ENCODE measurements around the gene CCBE1.

Gene CCBE1

GRCh38 chr18:59633317-59633716 lies 63.9 kb downstream of the CCBE1 start:
- Histone ChIP-seq H3K27ac (ENCODE audit: low read depth, low read length) (no peak overlapping the region), H3K36me3 (ENCODE audit: control insufficient read depth in 1 of 2, insufficient read depth in 2 of 2, low read length in 2 of 2) (no peaks in the 10 kb centered on the region), H2BK120ac (ENCODE audit: insufficient read depth, low read length, poor library complexity) (no peak overlapping the region), H3K79me1 (ENCODE audit: low read length) (peaks cover 4% of the 10 kb centered on the region), H3K4ac (ENCODE audit: low read depth, low read length) (no peak overlapping the region), H3K4me2 (ENCODE audit: low read length) (no peak overlapping the region), H4K12ac (ENCODE audit: low read depth, low read length) (no peak overlapping the region), H3K4me1 (ENCODE audit: control insufficient read depth in 1 of 2, insufficient read depth in 2 of 2, low read length in 2 of 2) (peaks cover 7 to 10% of the 10 kb centered on the region in 2 experiments), H4K91ac (ENCODE audit: low read depth, low read length) (no peak overlapping the region), H3K79me2 (ENCODE audit: control insufficient read depth, insufficient read depth, low read length, poor library complexity) (no peaks in the 10 kb centered on the region), H3K4me3 (ENCODE audit: low read depth, low read length) (no peak overlapping the region), H3K14ac (ENCODE audit: low read length) (no peak overlapping the region), H3K9ac (ENCODE audit: low read length) (no peak overlapping the region), H4K8ac (ENCODE audit: low read depth, low read length) (no peak overlapping the region), H2BK12ac (ENCODE audit: low read length) (no peak overlapping the region), H2BK5ac (ENCODE audit: low read depth, low read length, poor library complexity) (no peak overlapping the region), H3K27me3 (ENCODE audit: insufficient read depth, low read length) (no peaks in the 10 kb centered on the region), H2AK5ac (ENCODE audit: low read length) (no peak overlapping the region), H3K9me3 (ENCODE audit: insufficient read depth, low read depth, low read length) (no peaks in the 10 kb centered on the region), H2AFZ (ENCODE audit: insufficient read depth, low read length, poor library complexity) (no peak overlapping the region), H3K23ac (ENCODE audit: low read length) (no peak overlapping the region), H3K18ac (ENCODE audit: low read length) (peak overlapping the region; percentile 72)
- DNase-seq: no peak
- no CpG with 5 or more reads among the region's 7 CpGs for WGBS (ENCODE audit: extremely low coverage, insufficient coverage, insufficient read length)

- peaks cover 4% of the 10 kb centered on the region for H3K79me1 ChIP-seq (ENCODE audit: low read length)
- H3K27me3 ChIP-seq (ENCODE audit: insufficient read depth, low read length): no peaks in the 10 kb centered on the region
- no peak overlapping the region for H3K23ac ChIP-seq (ENCODE audit: low read length)
- H3K4me1 ChIP-seq (ENCODE audit: control insufficient read depth in 1 of 2, insufficient read depth in 2 of 2, low read length in 2 of 2): peaks cover 7 to 10% of the 10 kb centered on the region in 2 experiments
- no peak overlapping the region for H4K12ac ChIP-seq (ENCODE audit: low read depth, low read length)
- no peak overlapping the region for H3K18ac ChIP-seq (ENCODE audit: low read length)
- DNase-seq: peak in 1 of 2 donors; percentile 61
- no peak overlapping the region for H4K8ac ChIP-seq (ENCODE audit: low read depth, low read length)
- no peak overlapping the region for H3K14ac ChIP-seq (ENCODE audit: low read length)
- no peaks in the 10 kb centered on the region for H3K9me3 ChIP-seq (ENCODE audit: insufficient read depth, low read depth, low read length)
- H2AK5ac ChIP-seq (ENCODE audit: low read length): no peak overlapping the region
- no CpG with 5 or more reads among the region's 1 CpG for WGBS (ENCODE audit: extremely low coverage, insufficient coverage, insufficient read length)
- no peak overlapping the region for H3K9ac ChIP-seq (ENCODE audit: low read length)
- no peak overlapping the region for H4K91ac ChIP-seq (ENCODE audit: low read depth, low read length)
- no peak overlapping the region for H3K4ac ChIP-seq (ENCODE audit: low read depth, low read length)
- no peak overlapping the region for H2BK12ac ChIP-seq (ENCODE audit: low read length)
- no peak overlapping the region for H3K27ac ChIP-seq (ENCODE audit: low read depth, low read length)
- H3K4me2 ChIP-seq (ENCODE audit: low read length): no peak overlapping the region
- H2BK120ac ChIP-seq (ENCODE audit: insufficient read depth, low read length, poor library complexity): no peak overlapping the region
- H2AFZ ChIP-seq (ENCODE audit: insufficient read depth, low read length, poor library complexity): no peak overlapping the region
- H3K79me2 ChIP-seq (ENCODE audit: control insufficient read depth, insufficient read depth, low read length, poor library complexity): no peaks in the 10 kb centered on the region
- H3K4me3 ChIP-seq (ENCODE audit: low read depth, low read length): no peak overlapping the region
- H2BK5ac ChIP-seq (ENCODE audit: low read depth, low read length, poor library complexity): no peak overlapping the region
- no peaks in the 10 kb centered on the region for H3K36me3 ChIP-seq (ENCODE audit: control insufficient read depth in 1 of 2, insufficient read depth in 2 of 2, low read length in 2 of 2)
Observed at GRCh38 chr18:59631583-59632181, 65.5 kb downstream of the CCBE1 start.

- Histone ChIP-seq H4K12ac (ENCODE audit: low read depth, low read length) (no peak overlapping the region), H2BK12ac (ENCODE audit: low read length) (no peak overlapping the region), H3K79me1 (ENCODE audit: low read length) (peaks cover 3% of the 10 kb centered on the region), H4K8ac (ENCODE audit: low read depth, low read length) (no peak overlapping the region), H4K91ac (ENCODE audit: low read depth, low read length) (no peak overlapping the region), H3K18ac (ENCODE audit: low read length) (no peak overlapping the region), H2AFZ (ENCODE audit: insufficient read depth, low read length, poor library complexity) (no peak overlapping the region), H3K9ac (ENCODE audit: low read length) (no peak overlapping the region), H3K14ac (ENCODE audit: low read length) (no peak overlapping the region), H3K79me2 (ENCODE audit: control insufficient read depth, insufficient read depth, low read length, poor library complexity) (no peaks in the 10 kb centered on the region), H3K4me1 (ENCODE audit: control insufficient read depth in 1 of 2, insufficient read depth in 2 of 2, low read length in 2 of 2) (peaks cover 7 to 10% of the 10 kb centered on the region in 2 experiments), H2AK5ac (ENCODE audit: low read length) (no peak overlapping the region), H2BK5ac (ENCODE audit: low read depth, low read length, poor library complexity) (no peak overlapping the region), H2BK120ac (ENCODE audit: insufficient read depth, low read length, poor library complexity) (no peak overlapping the region), H3K4me3 (ENCODE audit: low read depth, low read length) (no peak overlapping the region), H3K23ac (ENCODE audit: low read length) (no peak overlapping the region), H3K36me3 (ENCODE audit: control insufficient read depth in 1 of 2, insufficient read depth in 2 of 2, low read length in 2 of 2) (no peaks in the 10 kb centered on the region), H3K4ac (ENCODE audit: low read depth, low read length) (no peak overlapping the region), H3K27ac (ENCODE audit: low read depth, low read length) (no peak overlapping the region), H3K27me3 (ENCODE audit: insufficient read depth, low read length) (no peaks in the 10 kb centered on the region), H3K4me2 (ENCODE audit: low read length) (no peak overlapping the region), H3K9me3 (ENCODE audit: insufficient read depth, low read depth, low read length) (no peaks in the 10 kb centered on the region)
- DNase-seq: no peak
- WGBS (ENCODE audit: extremely low coverage, insufficient coverage, insufficient read length): no CpG with 5 or more reads among the region's 6 CpGs
Observed at GRCh38 chr18:59629894-59630293, 67.3 kb downstream of the CCBE1 start.

- no peak overlapping the region for H2BK12ac ChIP-seq (ENCODE audit: low read length)
- no peak overlapping the region for H2AK5ac ChIP-seq (ENCODE audit: low read length)
- no peak overlapping the region for H2BK5ac ChIP-seq (ENCODE audit: low read depth, low read length, poor library complexity)
- H2AFZ ChIP-seq (ENCODE audit: insufficient read depth, low read length, poor library complexity): no peak overlapping the region
- H3K9me3 ChIP-seq (ENCODE audit: insufficient read depth, low read depth, low read length): no peaks in the 10 kb centered on the region
- no peak overlapping the region for H3K14ac ChIP-seq (ENCODE audit: low read length)
- no peak overlapping the region for H3K23ac ChIP-seq (ENCODE audit: low read length)
- H2BK120ac ChIP-seq (ENCODE audit: insufficient read depth, low read length, poor library complexity): no peak overlapping the region
- no peak overlapping the region for H4K12ac ChIP-seq (ENCODE audit: low read depth, low read length)
- no peak for DNase-seq
- no peak overlapping the region for H3K18ac ChIP-seq (ENCODE audit: low read length)
- H4K91ac ChIP-seq (ENCODE audit: low read depth, low read length): no peak overlapping the region
- H3K4me2 ChIP-seq (ENCODE audit: low read length): no peak overlapping the region
- H3K79me2 ChIP-seq (ENCODE audit: control insufficient read depth, insufficient read depth, low read length, poor library complexity): no peaks in the 10 kb centered on the region
- no peak overlapping the region for H3K27ac ChIP-seq (ENCODE audit: low read depth, low read length)
- no peak overlapping the region for H3K9ac ChIP-seq (ENCODE audit: low read length)
- H3K4me3 ChIP-seq (ENCODE audit: low read depth, low read length): no peak overlapping the region
- H3K4me1 ChIP-seq (ENCODE audit: control insufficient read depth in 1 of 2, insufficient read depth in 2 of 2, low read length in 2 of 2): peaks cover 7 to 9% of the 10 kb centered on the region in 2 experiments
- peaks cover 1% of the 10 kb centered on the region for H3K79me1 ChIP-seq (ENCODE audit: low read length)
- H4K8ac ChIP-seq (ENCODE audit: low read depth, low read length): no peak overlapping the region
- WGBS (ENCODE audit: extremely low coverage, insufficient coverage, insufficient read length): no CpG with 5 or more reads among the region's 1 CpG
- H3K4ac ChIP-seq (ENCODE audit: low read depth, low read length): no peak overlapping the region
- no peaks in the 10 kb centered on the region for H3K27me3 ChIP-seq (ENCODE audit: insufficient read depth, low read length)
- no peaks in the 10 kb centered on the region for H3K36me3 ChIP-seq (ENCODE audit: control insufficient read depth in 1 of 2, insufficient read depth in 2 of 2, low read length in 2 of 2)
Observed at GRCh38 chr18:59628995-59629394, 68.2 kb downstream of the CCBE1 start.
